ENCODE results near the gene ZBTB46.
A peak's percentile ranks its signal among the peaks of the same experiment; 100 is the strongest.

Gene ZBTB46

DNA sequence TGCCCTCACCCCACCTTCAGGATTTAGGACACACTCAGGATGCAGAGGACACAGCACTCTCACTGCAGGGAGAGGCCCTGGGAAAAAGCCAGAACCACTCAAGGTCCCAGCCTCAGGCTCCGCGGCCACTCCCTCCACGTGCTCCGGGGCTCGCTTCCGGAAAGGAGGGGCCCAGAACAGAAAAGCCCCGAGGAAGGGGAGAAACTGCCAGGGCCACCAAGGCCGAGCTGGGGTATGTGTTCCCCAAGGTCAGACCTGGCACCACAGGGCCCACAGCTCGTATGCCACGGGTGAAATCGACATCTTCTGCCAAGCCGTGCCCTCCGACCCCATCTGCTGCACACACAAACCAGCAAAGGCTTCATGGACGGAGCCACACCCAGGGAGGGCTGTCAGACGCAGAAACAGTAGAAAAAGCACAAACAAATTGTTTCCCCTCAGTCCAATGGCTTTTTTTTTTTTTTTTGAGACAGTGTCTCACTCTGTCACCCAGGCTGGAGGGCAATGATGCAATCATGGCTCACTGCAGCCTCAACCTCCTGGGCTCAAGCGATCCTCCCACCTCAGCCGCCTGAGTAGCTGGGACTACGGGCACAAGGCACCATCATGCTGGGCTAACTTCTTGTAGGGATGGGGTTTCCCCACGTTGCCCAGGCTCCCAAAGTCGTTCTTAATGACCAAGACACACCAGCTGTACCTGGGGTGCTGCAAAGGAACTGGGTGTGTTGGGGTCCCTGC lies 58.1 kb downstream of the ZBTB46 start:
- Histone ChIP-seq H3K79me2 (ENCODE audit: low read length) (no peaks in the 10 kb centered on the region), H4K20me1 (ENCODE audit: insufficient read depth, low read length) (no peaks in the 10 kb centered on the region), H2AFZ (ENCODE audit: low read depth, low read length) (no peak overlapping the region), H3K9me3 (ENCODE audit: insufficient read depth, low read length) (peaks cover 5% of the 10 kb centered on the region; the same call in 1 of the 2 replicates), H3K27me3 (ENCODE audit: low read depth, low read length) (no peaks in the 10 kb centered on the region), H3K4me2 (ENCODE audit: low read length) (peak overlapping the region; percentile 53), H3K36me3 (replicated peaks; ENCODE audit: low read depth, low read length) (no peaks in the 10 kb centered on the region), H3K27ac (ENCODE audit: low read length) (no peak overlapping the region), H3K4me1 (ENCODE audit: low read length) (peaks cover 6% of the 10 kb centered on the region; the same call in 1 of the 2 replicates), H3K4me3 (ENCODE audit: low read length) (no peak overlapping the region), H3K9ac (ENCODE audit: low read length) (no peak overlapping the region)
- TF ChIP-seq, protein P1, sequence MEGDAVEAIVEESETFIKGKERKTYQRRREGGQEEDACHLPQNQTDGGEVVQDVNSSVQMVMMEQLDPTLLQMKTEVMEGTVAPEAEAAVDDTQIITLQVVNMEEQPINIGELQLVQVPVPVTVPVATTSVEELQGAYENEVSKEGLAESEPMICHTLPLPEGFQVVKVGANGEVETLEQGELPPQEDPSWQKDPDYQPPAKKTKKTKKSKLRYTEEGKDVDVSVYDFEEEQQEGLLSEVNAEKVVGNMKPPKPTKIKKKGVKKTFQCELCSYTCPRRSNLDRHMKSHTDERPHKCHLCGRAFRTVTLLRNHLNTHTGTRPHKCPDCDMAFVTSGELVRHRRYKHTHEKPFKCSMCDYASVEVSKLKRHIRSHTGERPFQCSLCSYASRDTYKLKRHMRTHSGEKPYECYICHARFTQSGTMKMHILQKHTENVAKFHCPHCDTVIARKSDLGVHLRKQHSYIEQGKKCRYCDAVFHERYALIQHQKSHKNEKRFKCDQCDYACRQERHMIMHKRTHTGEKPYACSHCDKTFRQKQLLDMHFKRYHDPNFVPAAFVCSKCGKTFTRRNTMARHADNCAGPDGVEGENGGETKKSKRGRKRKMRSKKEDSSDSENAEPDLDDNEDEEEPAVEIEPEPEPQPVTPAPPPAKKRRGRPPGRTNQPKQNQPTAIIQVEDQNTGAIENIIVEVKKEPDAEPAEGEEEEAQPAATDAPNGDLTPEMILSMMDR (IDR thresholded peaks at IDR 0.05; ENCODE audit: low read depth, low read length) = no peak
- no peak for TF ChIP-seq EZH2phosphoT487 (IDR thresholded peaks at IDR 0.05; ENCODE audit: low read depth)

DNA sequence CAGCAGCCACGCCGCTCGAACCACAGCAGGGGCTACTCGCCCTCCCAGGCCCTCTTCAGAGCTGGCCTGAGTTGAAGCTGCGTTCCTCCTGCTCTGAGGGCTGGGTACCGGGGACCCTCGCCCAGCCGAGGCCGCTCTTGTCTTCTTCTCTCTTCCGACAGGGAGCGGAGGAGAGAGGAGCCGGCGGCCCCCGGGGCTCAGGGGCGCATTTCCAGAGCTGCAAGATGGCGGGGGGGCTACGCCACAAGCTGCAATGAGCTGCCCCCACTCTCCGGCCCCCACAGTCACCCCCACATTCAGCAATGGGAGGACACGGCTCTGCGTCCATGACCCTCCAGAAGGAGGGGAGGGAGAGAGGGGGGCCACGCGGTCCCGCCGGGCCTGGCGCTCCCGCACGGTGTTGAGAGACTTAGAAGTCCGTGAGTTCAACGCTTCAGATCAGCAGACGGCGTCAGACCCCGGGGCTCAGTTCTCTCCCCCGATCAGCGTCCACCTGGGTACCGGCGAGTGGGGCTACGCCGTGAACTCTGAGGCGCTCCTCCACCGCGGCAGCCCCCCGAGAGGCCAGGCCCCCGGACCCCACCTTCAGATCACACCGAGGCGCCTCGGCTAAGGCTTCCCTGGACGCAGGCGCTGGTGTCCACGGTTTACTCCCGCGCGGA lies 59.9 kb downstream of the ZBTB46 start:
- H3K27ac ChIP-seq (ENCODE audit: low read length) = no peak overlapping the region
- no peaks in the 10 kb centered on the region for H3K27me3 ChIP-seq (ENCODE audit: low read depth, low read length)
- no peak overlapping the region for H3K4me3 ChIP-seq (ENCODE audit: low read length)
- peaks cover 6% of the 10 kb centered on the region; the same call in 1 of the 2 replicates for H3K4me1 ChIP-seq (ENCODE audit: low read length)
- H3K36me3 ChIP-seq (replicated peaks; ENCODE audit: low read depth, low read length) = no peaks in the 10 kb centered on the region
- no peaks in the 10 kb centered on the region for H3K79me2 ChIP-seq (ENCODE audit: low read length)
- no peak overlapping the region for H3K4me2 ChIP-seq (ENCODE audit: low read length)
- no peak overlapping the region for H3K9ac ChIP-seq (ENCODE audit: low read length)
- TF ChIP-seq, protein P1 (IDR thresholded peaks at IDR 0.05; ENCODE audit: low read depth, low read length) = no peak
- no peak for TF ChIP-seq EZH2phosphoT487 (IDR thresholded peaks at IDR 0.05; ENCODE audit: low read depth)
- no peak overlapping the region for H2AFZ ChIP-seq (ENCODE audit: low read depth, low read length)
- H4K20me1 ChIP-seq (ENCODE audit: insufficient read depth, low read length) = no peaks in the 10 kb centered on the region
- no peaks in the 10 kb centered on the region for H3K9me3 ChIP-seq (ENCODE audit: insufficient read depth, low read length)

DNA sequence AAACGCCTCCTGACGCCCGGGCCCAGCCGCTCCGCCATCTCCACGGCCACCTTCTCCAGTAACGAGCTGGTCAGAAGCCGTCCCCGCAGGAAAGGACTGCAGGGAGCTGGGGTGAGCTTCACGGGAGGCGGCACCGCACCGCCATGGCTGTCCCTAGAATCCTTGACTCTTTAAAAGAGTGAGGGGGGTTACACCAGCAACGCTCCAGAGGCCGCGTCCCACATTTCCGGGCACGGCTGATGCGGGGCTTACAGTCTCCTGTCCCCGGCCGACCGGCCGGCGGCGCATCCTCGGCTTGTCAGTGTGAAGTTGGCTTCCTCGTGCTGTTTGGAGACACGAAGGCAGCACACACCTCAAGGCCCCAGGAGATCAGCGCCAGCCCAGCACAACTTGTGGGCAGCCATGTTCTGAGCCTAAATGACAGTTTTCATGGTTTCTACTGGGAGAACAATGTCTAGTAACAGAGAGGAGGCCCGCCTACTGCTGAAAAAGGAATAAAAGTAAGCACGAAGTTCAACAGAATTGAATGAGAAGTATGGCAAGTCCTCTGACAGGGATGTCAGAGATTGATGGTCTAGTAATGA lies 61.1 kb downstream of the ZBTB46 start:
- Histone ChIP-seq H3K27ac (ENCODE audit: low read length) (no peak overlapping the region), H3K4me2 (ENCODE audit: low read length) (no peak overlapping the region), H3K9me3 (ENCODE audit: insufficient read depth, low read length) (no peaks in the 10 kb centered on the region), H3K4me1 (ENCODE audit: low read length) (peaks cover 6% of the 10 kb centered on the region; the same call in 1 of the 2 replicates), H3K27me3 (ENCODE audit: low read depth, low read length) (no peaks in the 10 kb centered on the region), H4K20me1 (ENCODE audit: insufficient read depth, low read length) (no peaks in the 10 kb centered on the region), H2AFZ (ENCODE audit: low read depth, low read length) (no peak overlapping the region), H3K79me2 (ENCODE audit: low read length) (no peaks in the 10 kb centered on the region), H3K9ac (ENCODE audit: low read length) (no peak overlapping the region), H3K4me3 (ENCODE audit: low read length) (no peak overlapping the region), H3K36me3 (replicated peaks; ENCODE audit: low read depth, low read length) (no peaks in the 10 kb centered on the region)
- TF ChIP-seq, protein P1 (IDR thresholded peaks at IDR 0.05; ENCODE audit: low read depth, low read length) = no peak
- no peak for TF ChIP-seq EZH2phosphoT487 (IDR thresholded peaks at IDR 0.05; ENCODE audit: low read depth)
